WTC11 (cell line): Measurements from ENCODE around the gene DPH1. TPM values are rescaled to one million over a fixed set of nuclear protein-coding genes. Genes with fewer than 3 reads are reported as not detected.
A peak's percentile ranks its signal among the peaks of the same experiment; 100 is the strongest.

ENCODE experiments used
- ATAC-seq: fragments of 200-7000 bp; cut with Tn5 transposase; 2 replicates; pipeline ENCODE4 v1.10.0; 2021; ENCODE audit warnings: mild to moderate bottlenecking, moderate library complexity
- Bru-seq: library from RNA; stranded (reverse); fragments of 400-500 nt; gene quantifications from one replicate; lab custom pipeline; 2021; lab: Mats Ljungman, UMichigan
- CTCF ChIA-PET: fragments of 300-600 bp; sonication (Branson Sonifier 250); formaldehyde crosslinking; loops from one replicate; lab custom pipeline; 2021; ENCODE audit warnings: antibody characterized with exemption; lab: Charles Lee
- POLR2A ChIA-PET: fragments of 350-600 bp; sonication (Branson Sonifier 250); formaldehyde crosslinking; loops from one replicate; lab custom pipeline; 2021; ENCODE audit warnings: antibody characterized with exemption; lab: Charles Lee
- DNase-seq: peaks from one replicate; pipeline ENCODE4 v3.0.0; 2021; ENCODE audit warnings: low spot score
- H3K27ac Mint-ChIP-seq: 2 replicates; pipeline ENCODE4 v1.8.0; 2021; ENCODE audit warnings: mixed read lengths
- H3K27me3 Mint-ChIP-seq: 2 replicates; pipeline ENCODE4 v1.8.0; 2021; ENCODE audit warnings: low read depth, mild to moderate bottlenecking, moderate library complexity, mixed read lengths
- H3K36me3 Mint-ChIP-seq: 2 replicates; pipeline ENCODE4 v1.8.0; 2021; ENCODE audit warnings: mixed read lengths
- H3K4me1 Mint-ChIP-seq: 2 replicates; pipeline ENCODE4 v1.8.0; 2022; ENCODE audit warnings: mixed read lengths
- H3K4me3 Mint-ChIP-seq: 2 replicates; pipeline ENCODE4 v1.8.0; 2021; ENCODE audit warnings: mild to moderate bottlenecking, moderate library complexity, mixed read lengths
- H3K9me3 Mint-ChIP-seq: 2 replicates; pipeline ENCODE4 v1.8.0; 2021; ENCODE audit warnings: mixed read lengths
- AR ChIP-seq: fragments of 250-450 bp; sonication (Bioruptor Pico); IDR thresholded peaks from 2 replicates; pipeline ENCODE4 v1.9.0; 2021; ENCODE audit warnings: mild to moderate bottlenecking
- ELF4 ChIP-seq: sonication (generic); formaldehyde crosslinking; IDR thresholded peaks from 2 replicates; pipeline ENCODE4 v1.8.1; 2022; ENCODE audit warnings: low read depth, mild to moderate bottlenecking, moderate library complexity, missing genetic modification reagents
- FOXP4 ChIP-seq: sonication (generic); formaldehyde crosslinking; IDR thresholded peaks from 2 replicates; pipeline ENCODE4 v1.8.0; 2022; ENCODE audit warnings: mild to moderate bottlenecking, missing genetic modification reagents
- GABPB1 ChIP-seq: sonication (generic); formaldehyde crosslinking; IDR thresholded peaks from 2 replicates; pipeline ENCODE4 v1.8.1; 2023; ENCODE audit warnings: mild to moderate bottlenecking, missing genetic modification reagents
- KAT7 ChIP-seq: sonication (generic); formaldehyde crosslinking; IDR thresholded peaks from 2 replicates; pipeline ENCODE4 v1.8.1; 2023; ENCODE audit warnings: missing genetic modification reagents, mild to moderate bottlenecking, borderline replicate concordance
- MYBL2 ChIP-seq: sonication (generic); formaldehyde crosslinking; IDR thresholded peaks from 2 replicates; pipeline ENCODE4 v1.8.1; 2023; ENCODE audit warnings: mild to moderate bottlenecking, moderate library complexity, missing genetic modification reagents
- NFATC4 ChIP-seq: fragments of 250-450 bp; sonication (Bioruptor Pico); IDR thresholded peaks from 2 replicates; pipeline ENCODE4 v1.9.0; 2021; ENCODE audit warnings: mild to moderate bottlenecking
- NFE2L1 ChIP-seq: sonication (generic); formaldehyde crosslinking; IDR thresholded peaks from 2 replicates; pipeline ENCODE4 v1.8.1; 2023; ENCODE audit warnings: missing genetic modification reagents
- NR3C1 ChIP-seq: sonication (generic); formaldehyde crosslinking; conservative IDR thresholded peaks from 2 replicates; pipeline ENCODE4 v1.8.1; 2023; ENCODE audit warnings: low read depth, mild to moderate bottlenecking, missing genetic modification reagents
- OVOL2 ChIP-seq: fragments of 250-450 bp; sonication (Bioruptor Pico); IDR thresholded peaks from 2 replicates; pipeline ENCODE4 v1.9.0; 2021; ENCODE audit warnings: mild to moderate bottlenecking, borderline replicate concordance
- SOX15 ChIP-seq: fragments of 250-450 bp; sonication (Bioruptor Pico); IDR thresholded peaks from 2 replicates; pipeline ENCODE4 v1.9.0; 2021; ENCODE audit warnings: mild to moderate bottlenecking
- TCF7 ChIP-seq: sonication (generic); formaldehyde crosslinking; IDR thresholded peaks from 2 replicates; pipeline ENCODE4 v1.8.0; 2022; ENCODE audit warnings: mild to moderate bottlenecking, low read depth, missing genetic modification reagents, moderate library complexity
- USF2 ChIP-seq: sonication (generic); formaldehyde crosslinking; IDR thresholded peaks from 2 replicates; pipeline ENCODE4 v1.8.1; 2023; ENCODE audit warnings: mild to moderate bottlenecking, missing genetic modification reagents, moderate library complexity
- ZBTB21 ChIP-seq: sonication (generic); formaldehyde crosslinking; IDR thresholded peaks from 2 replicates; pipeline ENCODE4 v1.8.1; 2023; ENCODE audit warnings: mild to moderate bottlenecking, missing genetic modification reagents, borderline replicate concordance
- ZNF317 ChIP-seq: sonication (generic); formaldehyde crosslinking; IDR thresholded peaks from 2 replicates; pipeline ENCODE4 v1.8.1; 2023; ENCODE audit warnings: low read depth, mild to moderate bottlenecking, moderate library complexity, missing genetic modification reagents, borderline replicate concordance
- ZNF425 ChIP-seq: fragments of 250-450 bp; sonication (Bioruptor Pico); conservative IDR thresholded peaks from 2 replicates; pipeline ENCODE4 v1.9.0; 2021; ENCODE audit warnings: mild to moderate bottlenecking
- long read RNA-seq, 3 experiments: library from RNA in 1 of 3; library from capped mRNA in 1 of 3; library from polyadenylated mRNA in 1 of 3; unstranded in 2 of 3; stranded (forward) in 1 of 3; transcript quantifications; one replicate each; pipeline ENCODE4 v2.0.0, GENCODE V29; 2021
- total RNA-seq: library from RNA; stranded (reverse); gene quantifications from 3 replicates; pipeline ENCODE4 v1.2.3, GENCODE V29; 2021
- TF ChIP-seq, protein P1 (sequence below): sonication (generic); formaldehyde crosslinking; IDR thresholded peaks from 2 replicates; pipeline ENCODE4 v1.8.0; 2023; ENCODE audit warnings: missing genetic modification reagents, mild to moderate bottlenecking, borderline replicate concordance
- TF ChIP-seq, protein P2 (sequence below): sonication (generic); formaldehyde crosslinking; IDR thresholded peaks from 2 replicates; pipeline ENCODE4 v1.8.1; 2023; ENCODE audit warnings: mild to moderate bottlenecking, missing genetic modification reagents

DPH1 gene
- total RNA-seq (29.5 to 43.2 TPM (median 33.0 TPM) in 3 replicates), Bru-seq, nascent RNA (percentile 55 among the genes with signal in this experiment)
- long read RNA-seq, experiment 1, transcript DPH1-201 (13 exons, 2,221 nt), result major isoform, 74 of 113 reads
- long read RNA-seq, experiment 1, transcript DPH1-206 (13 exons, 1,733 nt), result minor isoform, 8 of 113 reads
- long read RNA-seq, experiment 1, partial matches to known transcripts, result 6 of 113 reads
- long read RNA-seq, experiment 1, other reads (novel, unspliced or antisense), result 23 of 113 reads
- long read RNA-seq, experiment 2, transcript DPH1-201 (13 exons, 2,221 nt), result major isoform, 12 of 24 reads
- long read RNA-seq, experiment 2, partial matches to known transcripts, result 2 of 24 reads
- long read RNA-seq, experiment 2, other reads (novel, unspliced or antisense), result 9 of 24 reads
- long read RNA-seq, experiment 3, partial matches to known transcripts, result 5 of 5 reads
- long read RNA-seq, experiment 3, other reads (novel, unspliced or antisense), result 0 of 5 reads

DNA sequence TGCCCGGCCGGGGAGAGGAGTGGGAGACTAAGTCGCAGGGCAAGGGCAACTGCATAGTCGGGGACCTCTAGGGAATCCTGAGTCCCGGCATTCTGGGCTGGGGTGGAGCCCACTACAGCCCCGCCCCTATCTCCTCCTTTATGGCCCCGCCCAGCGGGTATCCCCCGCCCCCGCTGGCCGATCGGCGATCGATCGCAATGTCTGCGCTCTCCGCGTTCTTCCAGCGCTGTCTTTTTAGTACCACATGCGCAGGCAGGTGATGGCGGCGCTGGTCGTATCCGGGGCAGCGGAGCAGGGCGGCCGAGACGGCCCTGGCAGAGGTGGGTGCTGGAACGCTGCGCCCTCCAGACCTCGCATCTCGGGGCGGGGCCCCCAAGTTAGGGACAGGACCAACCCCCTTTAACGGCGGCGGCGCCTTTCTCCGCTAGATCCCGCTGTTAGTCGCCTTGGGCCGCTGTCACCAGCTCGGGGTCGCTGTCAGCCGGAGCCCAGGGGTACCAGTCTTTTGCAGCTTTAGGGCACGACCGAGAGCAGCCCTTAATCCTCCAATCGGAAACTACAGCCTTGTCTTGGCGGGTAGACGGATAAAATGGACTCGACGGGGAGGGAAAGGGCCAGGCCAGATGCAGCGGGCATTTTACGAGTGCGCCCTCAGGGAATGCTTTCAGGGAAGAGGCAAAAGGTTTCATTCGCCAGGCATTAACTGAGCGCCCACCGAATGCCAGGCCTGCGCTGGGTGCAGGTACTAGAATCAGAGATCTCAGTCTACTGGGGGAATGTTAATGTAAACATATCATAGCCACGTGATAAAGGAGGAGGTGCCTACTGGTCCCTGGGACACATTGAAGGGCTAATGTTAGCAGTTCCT, at the start of gene DPH1:
Gene DPH1 (plus strand): TSS at position 243 of the 868 bp plus-strand sequence. CDS start 17 bp downstream, at position 260.
- Mint-ChIP-seq H3K9me3 (no peaks in the 10 kb centered on the region), H3K27ac (peak within 1 kb of the TSS; percentile 57), H3K4me3 (peak within 1 kb of the TSS; percentile 97), H3K36me3 (peaks cover 3% of the 10 kb centered on the region; the same call in 1 of the 2 replicates), H3K4me1 (peaks cover 7% of the 10 kb centered on the region), H3K27me3 (peaks cover 47% of the 10 kb centered on the region)
- DNase-seq, result peak; percentile 95
- POLR2A ChIA-PET, result no interaction called here
- peak; percentile 88 for ATAC-seq
- CTCF ChIA-PET, result interaction anchor here (0.7 to 1.0 kb wide), 4 partner anchors 25 to 148 kb away, joined by 3 to 5 read pairs (median 3); partner anchors contain the start of gene HIC1
- no peak for TF ChIP-seq AR
- TF ChIP-seq NFATC4 (CRISPR knock-in tag), result no peak
- peak; percentile 54; the same call in 1 of the 2 replicates for TF ChIP-seq GABPB1 (CRISPR knock-in tag)
- peak; percentile 60 for TF ChIP-seq TCF7
- no peak for TF ChIP-seq ZNF317 (CRISPR knock-in tag)
- TF ChIP-seq, protein P1, sequence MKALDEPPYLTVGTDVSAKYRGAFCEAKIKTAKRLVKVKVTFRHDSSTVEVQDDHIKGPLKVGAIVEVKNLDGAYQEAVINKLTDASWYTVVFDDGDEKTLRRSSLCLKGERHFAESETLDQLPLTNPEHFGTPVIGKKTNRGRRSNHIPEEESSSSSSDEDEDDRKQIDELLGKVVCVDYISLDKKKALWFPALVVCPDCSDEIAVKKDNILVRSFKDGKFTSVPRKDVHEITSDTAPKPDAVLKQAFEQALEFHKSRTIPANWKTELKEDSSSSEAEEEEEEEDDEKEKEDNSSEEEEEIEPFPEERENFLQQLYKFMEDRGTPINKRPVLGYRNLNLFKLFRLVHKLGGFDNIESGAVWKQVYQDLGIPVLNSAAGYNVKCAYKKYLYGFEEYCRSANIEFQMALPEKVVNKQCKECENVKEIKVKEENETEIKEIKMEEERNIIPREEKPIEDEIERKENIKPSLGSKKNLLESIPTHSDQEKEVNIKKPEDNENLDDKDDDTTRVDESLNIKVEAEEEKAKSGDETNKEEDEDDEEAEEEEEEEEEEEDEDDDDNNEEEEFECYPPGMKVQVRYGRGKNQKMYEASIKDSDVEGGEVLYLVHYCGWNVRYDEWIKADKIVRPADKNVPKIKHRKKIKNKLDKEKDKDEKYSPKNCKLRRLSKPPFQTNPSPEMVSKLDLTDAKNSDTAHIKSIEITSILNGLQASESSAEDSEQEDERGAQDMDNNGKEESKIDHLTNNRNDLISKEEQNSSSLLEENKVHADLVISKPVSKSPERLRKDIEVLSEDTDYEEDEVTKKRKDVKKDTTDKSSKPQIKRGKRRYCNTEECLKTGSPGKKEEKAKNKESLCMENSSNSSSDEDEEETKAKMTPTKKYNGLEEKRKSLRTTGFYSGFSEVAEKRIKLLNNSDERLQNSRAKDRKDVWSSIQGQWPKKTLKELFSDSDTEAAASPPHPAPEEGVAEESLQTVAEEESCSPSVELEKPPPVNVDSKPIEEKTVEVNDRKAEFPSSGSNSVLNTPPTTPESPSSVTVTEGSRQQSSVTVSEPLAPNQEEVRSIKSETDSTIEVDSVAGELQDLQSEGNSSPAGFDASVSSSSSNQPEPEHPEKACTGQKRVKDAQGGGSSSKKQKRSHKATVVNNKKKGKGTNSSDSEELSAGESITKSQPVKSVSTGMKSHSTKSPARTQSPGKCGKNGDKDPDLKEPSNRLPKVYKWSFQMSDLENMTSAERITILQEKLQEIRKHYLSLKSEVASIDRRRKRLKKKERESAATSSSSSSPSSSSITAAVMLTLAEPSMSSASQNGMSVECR (CRISPR knock-in tag), result peak; percentile 95; the same call in 1 of the 2 replicates
- TF ChIP-seq MYBL2 (CRISPR knock-in tag), result peak; percentile 92; the same call in 1 of the 2 replicates
- 0 out of 2 replicates have a peak, but pooled peaks have one; percentile 74 for TF ChIP-seq KAT7 (CRISPR knock-in tag)
- no peak for TF ChIP-seq NR3C1 (CRISPR knock-in tag)
- TF ChIP-seq USF2 (CRISPR knock-in tag), result peak; percentile 89
- TF ChIP-seq ZNF425, result no peak
- TF ChIP-seq ZBTB21 (CRISPR knock-in tag), result peak; percentile 79; the same call in 1 of the 2 replicates
- TF ChIP-seq OVOL2 (CRISPR knock-in tag), result no peak
- TF ChIP-seq ELF4, result no peak
- no peak for TF ChIP-seq SOX15
- TF ChIP-seq NFE2L1 (CRISPR knock-in tag), result peak; percentile 74
- TF ChIP-seq FOXP4 (CRISPR knock-in tag), result peak; percentile 87
- TF ChIP-seq, protein P2, sequence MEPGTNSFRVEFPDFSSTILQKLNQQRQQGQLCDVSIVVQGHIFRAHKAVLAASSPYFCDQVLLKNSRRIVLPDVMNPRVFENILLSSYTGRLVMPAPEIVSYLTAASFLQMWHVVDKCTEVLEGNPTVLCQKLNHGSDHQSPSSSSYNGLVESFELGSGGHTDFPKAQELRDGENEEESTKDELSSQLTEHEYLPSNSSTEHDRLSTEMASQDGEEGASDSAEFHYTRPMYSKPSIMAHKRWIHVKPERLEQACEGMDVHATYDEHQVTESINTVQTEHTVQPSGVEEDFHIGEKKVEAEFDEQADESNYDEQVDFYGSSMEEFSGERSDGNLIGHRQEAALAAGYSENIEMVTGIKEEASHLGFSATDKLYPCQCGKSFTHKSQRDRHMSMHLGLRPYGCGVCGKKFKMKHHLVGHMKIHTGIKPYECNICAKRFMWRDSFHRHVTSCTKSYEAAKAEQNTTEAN (CRISPR knock-in tag), result peak; percentile 70; the same call in 1 of the 2 replicates
